ENCODE measurements around the gene SEL1L2.

The SEL1L2 gene

DNA sequence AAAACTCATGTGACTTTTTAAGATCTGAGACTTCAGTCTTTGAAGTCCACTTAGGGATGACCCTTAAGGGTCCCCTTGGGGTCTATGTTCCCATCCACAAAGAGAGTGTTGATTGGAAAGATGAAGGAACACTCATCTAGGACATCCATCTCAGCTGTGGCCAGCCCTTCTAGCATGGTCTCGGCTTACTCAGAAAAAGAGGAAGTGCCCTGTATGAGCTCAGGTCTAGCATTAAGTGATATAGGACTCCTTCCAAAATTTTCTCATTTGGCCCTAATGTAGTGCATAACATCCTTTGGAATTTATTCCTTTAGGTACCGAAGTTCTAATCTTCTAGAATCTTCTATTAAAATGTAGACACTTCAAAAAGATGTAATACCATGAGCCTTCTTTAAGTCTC is 128.2 kb downstream of the SEL1L2 start:
- Histone ChIP-seq H3K9me3 (ENCODE audit: control insufficient read depth, insufficient read depth, low read depth, low read length) (no peaks in the 10 kb centered on the region), H3K27ac (ENCODE audit: extremely low read depth, low read depth, low read length) (no peak overlapping the region), H3K36me3 (ENCODE audit: control insufficient read depth in 2 of 2, insufficient read depth in 1 of 2, low read length in 2 of 2) (no peaks in the 10 kb centered on the region), H3K4me1 (ENCODE audit: control insufficient read depth, insufficient read depth, low read length) (no peaks in the 10 kb centered on the region), H3K4me3 (ENCODE audit: low read depth, low read length) (no peak overlapping the region)
- CTCF ChIA-PET, result no interaction called here
- POLR2A ChIA-PET, result no interaction called here
- TF ChIP-seq ZNF366 (tag by site-specific recombination; conservative IDR thresholded peaks at IDR 0.05) (no peak), ZNF558 (tag by site-specific recombination; IDR thresholded peaks at IDR 0.05) (no peak), ZIC2 (tag by site-specific recombination; IDR thresholded peaks at IDR 0.05) (no peak), ZNF16 (tag by site-specific recombination; IDR thresholded peaks at IDR 0.05; ENCODE audit: low read depth) (no peak), ZNF521 (tag by site-specific recombination; IDR thresholded peaks at IDR 0.05) (no peak), ZFP3 (tag by site-specific recombination; IDR thresholded peaks at IDR 0.05; ENCODE audit: low read depth) (no peak), ZNF701 (tag by site-specific recombination; IDR thresholded peaks at IDR 0.05) (no peak)

- Histone ChIP-seq H3K27ac (ENCODE audit: extremely low read depth, low read depth, low read length) (no peak overlapping the region), H3K36me3 (ENCODE audit: control insufficient read depth in 2 of 2, insufficient read depth in 1 of 2, low read length in 2 of 2) (no peaks in the 10 kb centered on the region), H3K4me1 (ENCODE audit: control insufficient read depth, insufficient read depth, low read length) (no peaks in the 10 kb centered on the region), H3K4me3 (ENCODE audit: low read depth, low read length) (no peak overlapping the region), H3K9me3 (ENCODE audit: control insufficient read depth, insufficient read depth, low read depth, low read length) (no peaks in the 10 kb centered on the region)
- POLR2A ChIA-PET, result no interaction called here
- CTCF ChIA-PET, result interaction anchor here (0.6 kb wide), 1 partner anchor 948 kb away, joined by 5 read pairs; no protein-coding TSS in a partner anchor
- TF ChIP-seq ZIC2 (tag by site-specific recombination; IDR thresholded peaks at IDR 0.05) (no peak), GLI4 (tag by site-specific recombination; IDR thresholded peaks at IDR 0.05) (no peak), ZNF398 (tag by site-specific recombination; IDR thresholded peaks at IDR 0.05) (no peak), ZNF501 (tag by site-specific recombination; IDR thresholded peaks at IDR 0.05) (no peak), ZNF175 (tag by site-specific recombination; IDR thresholded peaks at IDR 0.05) (no peak), ZNF341 (tag by site-specific recombination; IDR thresholded peaks at IDR 0.05; ENCODE audit: low read depth) (no peak), MEIS1 (CRISPR knock-in tag; IDR thresholded peaks at IDR 0.05; ENCODE audit: borderline replicate concordance) (no peak), ZNF362 (tag by site-specific recombination; IDR thresholded peaks at IDR 0.05) (no peak)
- TF ChIP-seq, protein P1, sequence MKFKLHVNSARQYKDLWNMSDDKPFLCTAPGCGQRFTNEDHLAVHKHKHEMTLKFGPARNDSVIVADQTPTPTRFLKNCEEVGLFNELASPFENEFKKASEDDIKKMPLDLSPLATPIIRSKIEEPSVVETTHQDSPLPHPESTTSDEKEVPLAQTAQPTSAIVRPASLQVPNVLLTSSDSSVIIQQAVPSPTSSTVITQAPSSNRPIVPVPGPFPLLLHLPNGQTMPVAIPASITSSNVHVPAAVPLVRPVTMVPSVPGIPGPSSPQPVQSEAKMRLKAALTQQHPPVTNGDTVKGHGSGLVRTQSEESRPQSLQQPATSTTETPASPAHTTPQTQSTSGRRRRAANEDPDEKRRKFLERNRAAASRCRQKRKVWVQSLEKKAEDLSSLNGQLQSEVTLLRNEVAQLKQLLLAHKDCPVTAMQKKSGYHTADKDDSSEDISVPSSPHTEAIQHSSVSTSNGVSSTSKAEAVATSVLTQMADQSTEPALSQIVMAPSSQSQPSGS (tag by site-specific recombination; IDR thresholded peaks at IDR 0.05; ENCODE audit: low read depth), result no peak
- TF ChIP-seq, protein P2, sequence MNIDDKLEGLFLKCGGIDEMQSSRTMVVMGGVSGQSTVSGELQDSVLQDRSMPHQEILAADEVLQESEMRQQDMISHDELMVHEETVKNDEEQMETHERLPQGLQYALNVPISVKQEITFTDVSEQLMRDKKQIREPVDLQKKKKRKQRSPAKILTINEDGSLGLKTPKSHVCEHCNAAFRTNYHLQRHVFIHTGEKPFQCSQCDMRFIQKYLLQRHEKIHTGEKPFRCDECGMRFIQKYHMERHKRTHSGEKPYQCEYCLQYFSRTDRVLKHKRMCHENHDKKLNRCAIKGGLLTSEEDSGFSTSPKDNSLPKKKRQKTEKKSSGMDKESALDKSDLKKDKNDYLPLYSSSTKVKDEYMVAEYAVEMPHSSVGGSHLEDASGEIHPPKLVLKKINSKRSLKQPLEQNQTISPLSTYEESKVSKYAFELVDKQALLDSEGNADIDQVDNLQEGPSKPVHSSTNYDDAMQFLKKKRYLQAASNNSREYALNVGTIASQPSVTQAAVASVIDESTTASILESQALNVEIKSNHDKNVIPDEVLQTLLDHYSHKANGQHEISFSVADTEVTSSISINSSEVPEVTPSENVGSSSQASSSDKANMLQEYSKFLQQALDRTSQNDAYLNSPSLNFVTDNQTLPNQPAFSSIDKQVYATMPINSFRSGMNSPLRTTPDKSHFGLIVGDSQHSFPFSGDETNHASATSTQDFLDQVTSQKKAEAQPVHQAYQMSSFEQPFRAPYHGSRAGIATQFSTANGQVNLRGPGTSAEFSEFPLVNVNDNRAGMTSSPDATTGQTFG (tag by site-specific recombination; IDR thresholded peaks at IDR 0.05; ENCODE audit: borderline replicate concordance), result no peak
- TF ChIP-seq, protein P3, sequence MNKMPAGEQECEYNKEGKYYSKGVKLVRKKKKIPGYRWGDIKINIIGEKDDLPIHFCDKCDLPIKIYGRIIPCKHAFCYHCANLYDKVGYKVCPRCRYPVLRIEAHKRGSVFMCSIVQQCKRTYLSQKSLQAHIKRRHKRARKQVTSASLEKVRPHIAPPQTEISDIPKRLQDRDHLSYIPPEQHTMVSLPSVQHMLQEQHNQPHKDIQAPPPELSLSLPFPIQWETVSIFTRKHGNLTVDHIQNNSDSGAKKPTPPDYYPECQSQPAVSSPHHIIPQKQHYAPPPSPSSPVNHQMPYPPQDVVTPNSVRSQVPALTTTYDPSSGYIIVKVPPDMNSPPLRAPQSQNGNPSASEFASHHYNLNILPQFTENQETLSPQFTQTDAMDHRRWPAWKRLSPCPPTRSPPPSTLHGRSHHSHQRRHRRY (tag by site-specific recombination; IDR thresholded peaks at IDR 0.05), result no peak
Measured at GRCh38 chr20:13858871-13859270, 131.5 kb downstream of the SEL1L2 start.
